Stomach (tissue), 4 donors: ENCODE results near the gene CNOT1.

Experiments used
- CTCF ChIP-seq, 7 experiments: fragments of 450-650 bp in 4 of 7; fragments of 200-600 bp in 3 of 7; sonication (generic) in 3 of 7; IDR thresholded peaks; one replicate each; pipeline ENCODE4 v1.5.1; 2016 to 2019; ENCODE audit warnings: antibody characterized with exemption in 7 of 7, control low read depth in 2 of 7, mild to moderate bottlenecking in 1 of 7
- POLR2A ChIP-seq, 4 donors: fragments of 450-650 bp; IDR thresholded peaks; one replicate each; pipeline ENCODE4 v1.6.1; 2016; ENCODE audit warnings: antibody characterized with exemption in 4 of 4, control low read depth in 2 of 4, mild to moderate bottlenecking in 1 of 4, moderate library complexity in 1 of 4
- POLR2AphosphoS5 ChIP-seq, 3 donors: sonication (generic); formaldehyde crosslinking; IDR thresholded peaks; one replicate each; pipeline ENCODE4 v1.6.1; 2016; ENCODE audit warnings: antibody characterized with exemption in 3 of 3

GRCh38 chr16:58471209-58471975 is 158.2 kb downstream of the CNOT1 start:
- TF ChIP-seq POLR2A (IDR thresholded peaks at IDR 0.05) (no peak), CTCF (IDR thresholded peaks at IDR 0.05) (no peak), POLR2AphosphoS5 (IDR thresholded peaks at IDR 0.05) (no peak)
